HUES48 (cell line): Measurements from ENCODE around the gene MRPL28.
"Not testable (repeated sequence)": the region's sequence is repeated elsewhere in the genome, so short reads cannot be mapped to it uniquely, and the experiment has no call there.

Experiments
- H3K27ac ChIP-seq: one replicate; pipeline ENCODE4 v1.7.0; 2013; ENCODE audit warnings: low read depth, low read length, inconsistent platforms
- H3K27me3 ChIP-seq: 2 replicates; pipeline ENCODE4 v1.6.1; 2013; ENCODE audit warnings: mild to moderate bottlenecking, low read length; ENCODE audit not compliant: control insufficient read depth, insufficient read depth
- H3K36me3 ChIP-seq: 2 replicates; pipeline ENCODE4 v1.6.1; 2013; ENCODE audit warnings: low read length; ENCODE audit not compliant: control insufficient read depth, insufficient read depth
- H3K4me1 ChIP-seq: 2 replicates; pipeline ENCODE4 v1.6.1; 2013; ENCODE audit warnings: mild to moderate bottlenecking, low read length; ENCODE audit not compliant: control insufficient read depth, insufficient read depth
- H3K4me3 ChIP-seq: 2 replicates; pipeline ENCODE4 v1.5.1; 2013; ENCODE audit warnings: mild to moderate bottlenecking, low read depth, low read length
- H3K9ac ChIP-seq: 2 replicates; pipeline ENCODE4 v1.6.1; 2013; ENCODE audit warnings: mild to moderate bottlenecking, low read depth, low read length, moderate library complexity
- H3K9me3 ChIP-seq: 2 replicates; pipeline ENCODE4 v1.6.1; 2013; ENCODE audit warnings: low read length; ENCODE audit not compliant: control insufficient read depth, insufficient read depth

The MRPL28 gene

GRCh38 chr16:341974-342336 is 28.4 kb downstream of the MRPL28 start:
- H3K36me3 ChIP-seq = peaks cover 25% of the 10 kb centered on the region
- H3K9me3 ChIP-seq, H3K27ac ChIP-seq, H3K4me1 ChIP-seq, H3K27me3 ChIP-seq, H3K9ac ChIP-seq, H3K4me3 ChIP-seq: not testable (repeated sequence)

- H3K9me3 ChIP-seq, H3K4me3 ChIP-seq, H3K4me1 ChIP-seq, H3K9ac ChIP-seq, H3K27me3 ChIP-seq, H3K27ac ChIP-seq: not testable (repeated sequence)
- H3K36me3 ChIP-seq = peaks cover 19% of the 10 kb centered on the region
Measured at GRCh38 chr16:341095-341973, 29.0 kb downstream of the MRPL28 start.

- Histone ChIP-seq H3K36me3 (peaks cover 11% of the 10 kb centered on the region), H3K4me1 (no peaks in the 10 kb centered on the region), H3K9ac (no peak overlapping the region), H3K9me3 (no peaks in the 10 kb centered on the region), H3K27ac (no peak overlapping the region), H3K4me3 (no peak overlapping the region), H3K27me3 (no peaks in the 10 kb centered on the region)
Measured at GRCh38 chr16:340370-341091, 29.8 kb downstream of the MRPL28 start.

GRCh38 chr16:339680-340079 is 30.7 kb downstream of the MRPL28 start:
- no peak overlapping the region for H3K27ac ChIP-seq
- no peak overlapping the region for H3K4me3 ChIP-seq
- no peaks in the 10 kb centered on the region for H3K4me1 ChIP-seq
- peaks cover 4% of the 10 kb centered on the region for H3K36me3 ChIP-seq
- H3K9ac ChIP-seq = no peak overlapping the region
- no peaks in the 10 kb centered on the region for H3K27me3 ChIP-seq
- H3K9me3 ChIP-seq = no peaks in the 10 kb centered on the region

GRCh38 chr16:337975-338575 is 32.3 kb downstream of the MRPL28 start:
- Histone ChIP-seq H3K4me1 (no peaks in the 10 kb centered on the region), H3K27ac (no peak overlapping the region)

GRCh38 chr16:337437-337836 is 32.9 kb downstream of the MRPL28 start:
- Histone ChIP-seq H3K27me3 (no peaks in the 10 kb centered on the region), H3K9ac (no peak overlapping the region), H3K4me1 (no peaks in the 10 kb centered on the region), H3K9me3 (no peaks in the 10 kb centered on the region), H3K4me3 (no peak overlapping the region), H3K27ac (no peak overlapping the region), H3K36me3 (no peaks in the 10 kb centered on the region)

More at GRCh38 chr16:337975-338575, 32.3 kb downstream of the MRPL28 start:
- Histone ChIP-seq H3K36me3 (no peaks in the 10 kb centered on the region), H3K9me3 (no peaks in the 10 kb centered on the region), H3K9ac (no peak overlapping the region), H3K27me3 (no peaks in the 10 kb centered on the region), H3K4me3 (no peak overlapping the region)

GRCh38 chr16:336269-336668 is 34.1 kb downstream of the MRPL28 start:
- no peaks in the 10 kb centered on the region for H3K27me3 ChIP-seq
- 0 out of 2 replicates have a peak, but pooled peaks cover 4% of the 10 kb centered on the region for H3K4me1 ChIP-seq
- H3K36me3 ChIP-seq = no peaks in the 10 kb centered on the region
- no peaks in the 10 kb centered on the region for H3K9me3 ChIP-seq
- H3K27ac ChIP-seq = no peak overlapping the region
- H3K9ac ChIP-seq = no peak overlapping the region
- H3K4me3 ChIP-seq = no peak overlapping the region

GRCh38 chr16:334861-335632 is 35.3 kb downstream of the MRPL28 start:
- not testable (repeated sequence) for H3K27me3 ChIP-seq, H3K4me1 ChIP-seq, H3K36me3 ChIP-seq, H3K4me3 ChIP-seq, H3K27ac ChIP-seq, H3K9ac ChIP-seq, H3K9me3 ChIP-seq

GRCh38 chr16:334164-334832 is 36.0 kb downstream of the MRPL28 start:
- H3K27ac ChIP-seq, H3K9me3 ChIP-seq, H3K4me1 ChIP-seq, H3K4me3 ChIP-seq, H3K9ac ChIP-seq, H3K36me3 ChIP-seq, H3K27me3 ChIP-seq: not testable (repeated sequence)

GRCh38 chr16:333406-334094 is 36.8 kb downstream of the MRPL28 start:
- 0 out of 2 replicates have a peak, but pooled peaks cover 4% of the 10 kb centered on the region for H3K4me1 ChIP-seq
- no peak overlapping the region for H3K9ac ChIP-seq
- H3K4me3 ChIP-seq = no peak overlapping the region
- H3K27ac ChIP-seq = no peak overlapping the region
- H3K9me3 ChIP-seq = no peaks in the 10 kb centered on the region
- H3K36me3 ChIP-seq = no peaks in the 10 kb centered on the region
- no peaks in the 10 kb centered on the region for H3K27me3 ChIP-seq
